ENCODE data around the gene ANKMY1. TPM values are rescaled to one million over a fixed set of nuclear protein-coding genes. Genes with fewer than 3 reads are reported as not detected.

ANKMY1 gene
- total and polyA plus RNA-seq, 2 of the 8 experiments (the other 6 are each of a cell fraction or from before 2014, with no cell fraction given), result 4.5 to 4.8 TPM

DNA sequence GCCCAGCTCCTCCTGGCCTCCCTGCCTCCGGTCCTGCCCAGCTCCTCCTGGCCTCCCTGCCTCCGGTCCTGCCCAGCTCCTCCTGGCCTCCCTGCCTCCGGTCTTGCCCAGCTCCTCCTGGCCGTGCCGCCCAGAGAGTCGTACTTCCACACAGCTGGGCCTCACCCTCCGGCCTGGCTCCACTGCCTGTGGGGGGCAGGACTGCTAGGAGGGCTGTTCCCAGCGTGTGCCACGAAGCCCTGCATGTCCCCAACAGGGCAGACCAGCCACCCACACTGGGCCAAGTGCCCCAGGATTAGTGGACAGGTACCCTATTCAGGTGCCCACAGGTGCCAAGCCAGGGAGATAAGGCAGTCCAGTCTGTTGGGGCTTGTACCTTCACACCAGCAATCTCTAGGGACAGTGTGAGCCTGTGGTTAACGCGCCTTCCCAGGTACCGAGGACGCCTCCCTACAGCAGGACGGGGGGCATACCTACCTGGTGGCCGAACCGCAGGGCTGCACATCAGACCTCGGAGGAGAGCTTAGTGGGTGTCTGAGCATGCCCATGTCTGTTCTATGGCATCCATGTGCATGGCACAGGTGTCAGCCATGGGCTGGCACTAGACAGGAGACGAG lies 117.0 kb downstream of the ANKMY1 start (continued):
- TF ChIP-seq RNF2 (IDR thresholded peaks at IDR 0.05; ENCODE audit: borderline replicate concordance, low read depth, low read length, missing control alignments, poor library complexity, severe bottlenecking), result no peak
- TF ChIP-seq GABPA (IDR thresholded peaks at IDR 0.05; ENCODE audit: borderline replicate concordance, insufficient read depth, low read length), result no peak
- TF ChIP-seq, protein P1, sequence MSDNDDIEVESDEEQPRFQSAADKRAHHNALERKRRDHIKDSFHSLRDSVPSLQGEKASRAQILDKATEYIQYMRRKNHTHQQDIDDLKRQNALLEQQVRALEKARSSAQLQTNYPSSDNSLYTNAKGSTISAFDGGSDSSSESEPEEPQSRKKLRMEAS (IDR thresholded peaks at IDR 0.05), result no peak
